Naive thymus-derived CD4-positive, alpha-beta T cell (primary cell): Measurements from ENCODE around the gene SLC35F1. TPM values are rescaled to one million over a fixed set of nuclear protein-coding genes. Genes with fewer than 3 reads are reported as not detected.
"Not testable (repeated sequence)": the region's sequence is repeated elsewhere in the genome, so short reads cannot be mapped to it uniquely, and the experiment has no call there.

Source experiments
- ATAC-seq: fragments of 150-1000 bp; cut with Tn5 transposase; 2 replicates; pipeline ENCODE4 v1.10.0; 2021; ENCODE audit warnings: mild to moderate bottlenecking, moderate library complexity
- CTCF ChIA-PET: fragments of 350-600 bp; sonication (Branson Sonifier 250); formaldehyde crosslinking; loops from one replicate; lab custom pipeline; 2021; ENCODE audit warnings: antibody characterized with exemption; lab: Charles Lee
- POLR2A ChIA-PET: fragments of 350-600 bp; sonication (Branson Sonifier 250); formaldehyde crosslinking; loops from one replicate; lab custom pipeline; 2021; ENCODE audit warnings: antibody characterized with exemption, inconsistent platforms; lab: Charles Lee
- DNase-seq, 9 donors: peaks; one replicate each; pipeline versions ENCODE4 v3.0.0 to v3.0.0-alpha.2; 2020 to 2022; ENCODE audit warnings: mixed read lengths in 1 of 9
- H3K27ac ChIP-seq: one replicate; pipeline ENCODE4 v1.7.0; 2013; ENCODE audit warnings: mild to moderate bottlenecking, low read depth, low read length, moderate library complexity
- H3K27me3 ChIP-seq, 2 donors: one replicate each; pipeline ENCODE4 v1.7.0; 2013; ENCODE audit warnings: low read length in 2 of 2, mild to moderate bottlenecking in 2 of 2, moderate library complexity in 2 of 2; ENCODE audit not compliant: control insufficient read depth in 2 of 2, insufficient read depth in 2 of 2
- H3K36me3 ChIP-seq, 3 experiments: 1 replicate in 2 of 3; 2 replicates in 1 of 3; pipeline ENCODE4 v1.7.0; 2013; ENCODE audit warnings: low read length in 3 of 3, mild to moderate bottlenecking in 3 of 3, moderate library complexity in 1 of 3; ENCODE audit not compliant: insufficient read depth in 3 of 3, control insufficient read depth in 2 of 3
- H3K4me1 ChIP-seq, 2 donors: one replicate each; pipeline ENCODE4 v1.7.0; 2013; ENCODE audit warnings: low read length in 2 of 2, mild to moderate bottlenecking in 2 of 2, moderate library complexity in 1 of 2; ENCODE audit not compliant: control insufficient read depth in 2 of 2, insufficient read depth in 2 of 2
- H3K4me3 ChIP-seq: 2 replicates; pipeline ENCODE4 v1.7.0; 2013; ENCODE audit warnings: mild to moderate bottlenecking, low read length
- H3K9me3 ChIP-seq, 3 experiments: 1 replicate in 2 of 3; 2 replicates in 1 of 3; pipeline ENCODE4 v1.7.0; 2013; ENCODE audit warnings: low read length in 3 of 3; ENCODE audit not compliant: control insufficient read depth in 2 of 3
- H3K27ac Mint-ChIP-seq, 9 donors: one replicate each; pipeline ENCODE4 v1.8.0; 2020 to 2022; ENCODE audit warnings: mixed read lengths in 9 of 9, mild to moderate bottlenecking in 8 of 9, moderate library complexity in 5 of 9, inconsistent platforms in 2 of 9
- H3K27me3 Mint-ChIP-seq, 5 donors: one replicate each; pipeline ENCODE4 v1.8.0; 2021 to 2022; ENCODE audit warnings: mixed read lengths in 5 of 5, mild to moderate bottlenecking in 1 of 5
- H3K36me3 Mint-ChIP-seq, 5 donors: one replicate each; pipeline ENCODE4 v1.8.0; 2020 to 2022; ENCODE audit warnings: mixed read lengths in 5 of 5, mild to moderate bottlenecking in 3 of 5, inconsistent platforms in 1 of 5
- H3K4me1 Mint-ChIP-seq, 7 donors: one replicate each; pipeline ENCODE4 v1.8.0; 2020 to 2022; ENCODE audit warnings: mixed read lengths in 7 of 7, mild to moderate bottlenecking in 3 of 7, inconsistent platforms in 1 of 7
- H3K4me3 Mint-ChIP-seq, 10 donors: one replicate each; pipeline ENCODE4 v1.8.0; 2020 to 2022; ENCODE audit warnings: mild to moderate bottlenecking in 10 of 10, mixed read lengths in 10 of 10, moderate library complexity in 6 of 10, inconsistent platforms in 2 of 10
- H3K9me3 Mint-ChIP-seq, 11 donors: one replicate each; pipeline ENCODE4 v1.8.0; 2020 to 2022; ENCODE audit warnings: mixed read lengths in 11 of 11, mild to moderate bottlenecking in 4 of 11, inconsistent platforms in 1 of 11, moderate library complexity in 1 of 11
- intact Hi-C, 2 donors: fragments of 100-400 bp; cut with micrococcal nuclease; formaldehyde crosslinking; loops; one replicate each; pipeline ENCODE4 v1.15.1; 2023
- polyA plus RNA-seq, 2 donors: library from polyadenylated mRNA; unstranded; fragments of 300-500 nt; fragmentation: Illumina TruSeq; gene quantifications; one replicate each; pipeline ENCODE4 v1.2.3, GENCODE V29; 2021
- total RNA-seq, 6 experiments: library from RNA in 5 of 6; stranded (reverse) in 5 of 6; gene quantifications; 1 replicate in 5 of 6; 2 replicates in 1 of 6; pipeline ENCODE4 v1.2.3 and lab custom pipeline; 2021 to 2026

The SLC35F1 gene
- total and polyA plus RNA-seq, 7 experiments from 2014 or later: not detected

- Histone ChIP-seq H3K27me3 (no peaks in the 10 kb centered on the region), H3K4me1 (no peaks in the 10 kb centered on the region), H3K27ac (no peak overlapping the region), H3K4me3 (no peak overlapping the region), H3K36me3 (no peaks in the 10 kb centered on the region), H3K9me3 (no peaks in the 10 kb centered on the region)
- intact Hi-C loops: no loop called here
- Mint-ChIP-seq H3K27ac (no peak overlapping the region), H3K9me3 (no peaks in the 10 kb centered on the region), H3K4me1 (no peaks in the 10 kb centered on the region), H3K27me3 (peaks cover 3 to 25% (median 21%) of the 10 kb centered on the region in 5 donors), H3K4me3 (no peak overlapping the region), H3K36me3 (no peaks in the 10 kb centered on the region)
- DNase-seq (no peak), ATAC-seq (no peak)
- CTCF ChIA-PET: no interaction called here
- POLR2A ChIA-PET: no interaction called here
These were observed 85.8 kb downstream of the SLC35F1 start for GRCh38 chr6:117992856-117993255.

- Mint-ChIP-seq H3K36me3 (no peaks in the 10 kb centered on the region), H3K4me1 (no peaks in the 10 kb centered on the region), H3K27me3 (peaks cover 0 to 30% (median 19%) of the 10 kb centered on the region in 5 donors), H3K27ac (no peak overlapping the region), H3K4me3 (no peak overlapping the region), H3K9me3 (peaks cover 0 to 11% (median 2%) of the 10 kb centered on the region in 11 donors)
- no peak overlapping the region for H3K27ac ChIP-seq
- DNase-seq: no peak
- ChIA-PET CTCF (no interaction called here), POLR2A (no interaction called here)
- intact Hi-C loops: no loop called here
- no peaks in the 10 kb centered on the region for H3K36me3 ChIP-seq
- H3K9me3 ChIP-seq: no peaks in the 10 kb centered on the region
- no peaks in the 10 kb centered on the region for H3K27me3 ChIP-seq
- no peaks in the 10 kb centered on the region for H3K4me1 ChIP-seq
- H3K4me3 ChIP-seq: no peak overlapping the region
- ATAC-seq: no peak
These were observed 105.9 kb downstream of the SLC35F1 start for GRCh38 chr6:118012944-118013343.

- no peaks in the 10 kb centered on the region for H3K4me1 ChIP-seq
- H3K27ac ChIP-seq: no peak overlapping the region
- H3K27me3 ChIP-seq: no peaks in the 10 kb centered on the region
- H3K4me3 Mint-ChIP-seq: no peak overlapping the region
- no peaks in the 10 kb centered on the region for H3K36me3 ChIP-seq
- CTCF ChIA-PET: no interaction called here
- H3K4me1 Mint-ChIP-seq: no peaks in the 10 kb centered on the region
- intact Hi-C loops: no loop called here
- H3K9me3 ChIP-seq: no peaks in the 10 kb centered on the region
- DNase-seq (no peak), ATAC-seq (no peak)
- POLR2A ChIA-PET: no interaction called here
- H3K36me3 Mint-ChIP-seq: no peaks in the 10 kb centered on the region
- no peak overlapping the region for H3K4me3 ChIP-seq
- H3K9me3 Mint-ChIP-seq: peaks cover 0 to 2% (median 0%) of the 10 kb centered on the region in 11 donors
- H3K27me3 Mint-ChIP-seq: peaks cover 0 to 27% (median 15%) of the 10 kb centered on the region in 5 donors
- H3K27ac Mint-ChIP-seq: no peak overlapping the region
These were observed 109.5 kb downstream of the SLC35F1 start for GRCh38 chr6:118016532-118016931.

GRCh38 chr6:118017301-118017848 is 110.3 kb downstream of the SLC35F1 start:
- POLR2A ChIA-PET: no interaction called here
- Histone ChIP-seq H3K27me3 (no peaks in the 10 kb centered on the region), H3K4me3 (no peak overlapping the region), H3K27ac (no peak overlapping the region), H3K4me1 (no peaks in the 10 kb centered on the region), H3K36me3 (no peaks in the 10 kb centered on the region), H3K9me3 (no peaks in the 10 kb centered on the region)
- H3K4me3 Mint-ChIP-seq: no peak overlapping the region
- intact Hi-C loops: no loop called here
- no peaks in the 10 kb centered on the region for H3K36me3 Mint-ChIP-seq
- H3K4me1 Mint-ChIP-seq: no peaks in the 10 kb centered on the region
- DNase-seq (no peak), ATAC-seq (no peak)
- H3K27ac Mint-ChIP-seq: no peak overlapping the region
- CTCF ChIA-PET: no interaction called here
- peaks cover 0 to 35% (median 21%) of the 10 kb centered on the region in 5 donors for H3K27me3 Mint-ChIP-seq
- peaks cover 0 to 5% (median 0%) of the 10 kb centered on the region in 11 donors for H3K9me3 Mint-ChIP-seq

GRCh38 chr6:118023771-118024170 is 116.7 kb downstream of the SLC35F1 start:
- Histone ChIP-seq H3K4me3 (no peak overlapping the region), H3K9me3 (no peaks in the 10 kb centered on the region), H3K36me3 (no peaks in the 10 kb centered on the region), H3K27ac (no peak overlapping the region), H3K4me1 (no peaks in the 10 kb centered on the region), H3K27me3 (no peaks in the 10 kb centered on the region)
- ATAC-seq (no peak), DNase-seq (no peak)
- H3K4me3 Mint-ChIP-seq: no peak overlapping the region
- no peaks in the 10 kb centered on the region for H3K36me3 Mint-ChIP-seq
- ChIA-PET CTCF (no interaction called here), POLR2A (no interaction called here)
- no peak overlapping the region for H3K27ac Mint-ChIP-seq
- no peaks in the 10 kb centered on the region for H3K4me1 Mint-ChIP-seq
- peaks cover 0 to 6% (median 0%) of the 10 kb centered on the region in 11 donors for H3K9me3 Mint-ChIP-seq
- intact Hi-C loops: no loop called here
- peaks cover 2 to 18% (median 16%) of the 10 kb centered on the region in 5 donors for H3K27me3 Mint-ChIP-seq

- H3K4me3 ChIP-seq: no peak overlapping the region
- no peaks in the 10 kb centered on the region for H3K9me3 ChIP-seq
- H3K27me3 ChIP-seq: no peaks in the 10 kb centered on the region
- POLR2A ChIA-PET: no interaction called here
- DNase-seq (no peak), ATAC-seq (no peak)
- peaks cover 0 to 7% (median 2%) of the 10 kb centered on the region in 5 donors for H3K27me3 Mint-ChIP-seq
- intact Hi-C loops: no loop called here
- H3K4me1 Mint-ChIP-seq: no peaks in the 10 kb centered on the region
- H3K4me3 Mint-ChIP-seq: no peak overlapping the region
- H3K27ac Mint-ChIP-seq: no peak overlapping the region
- H3K27ac ChIP-seq: no peak overlapping the region
- CTCF ChIA-PET: no interaction called here
- peaks cover 0 to 6% (median under 1%) of the 10 kb centered on the region in 11 donors for H3K9me3 Mint-ChIP-seq
- H3K4me1 ChIP-seq: no peaks in the 10 kb centered on the region
- H3K36me3 ChIP-seq: no peaks in the 10 kb centered on the region
- H3K36me3 Mint-ChIP-seq: peaks cover 0 to 1% (median 0%) of the 10 kb centered on the region in 5 donors
These were observed 122.9 kb downstream of the SLC35F1 start for GRCh38 chr6:118029967-118030366.

GRCh38 chr6:118037479-118037878 is 130.4 kb downstream of the SLC35F1 start:
- peaks cover 0 to 30% (median 14%) of the 10 kb centered on the region in 5 donors for H3K27me3 Mint-ChIP-seq
- DNase-seq, H3K4me3 Mint-ChIP-seq, POLR2A ChIA-PET, intact Hi-C loops, H3K27ac ChIP-seq, CTCF ChIA-PET, H3K36me3 ChIP-seq, H3K27me3 ChIP-seq, H3K27ac Mint-ChIP-seq, ATAC-seq, H3K9me3 ChIP-seq, H3K4me3 ChIP-seq, H3K4me1 Mint-ChIP-seq, H3K4me1 ChIP-seq, H3K36me3 Mint-ChIP-seq: not testable (repeated sequence)
- H3K9me3 Mint-ChIP-seq: peaks cover 0 to 24% (median 4%) of the 10 kb centered on the region in 11 donors
